SW480 (cell line): ENCODE results near the gene RAC3.

ENCODE experiments used
- DNase-seq: peaks from one replicate; pipeline ENCODE4 v3.0.0-alpha.2; 2016; ENCODE audit warnings: low spot score

Gene RAC3

GRCh38 chr17:82042649-82043048, 11.2 kb downstream of the RAC3 start:
- no peak for DNase-seq

- DNase-seq: no peak
Observed at GRCh38 chr17:82043507-82043906, 12.0 kb downstream of the RAC3 start.

GRCh38 chr17:82045936-82046484, 14.5 kb downstream of the RAC3 start:
- DNase-seq: no peak

GRCh38 chr17:82046903-82047302, 15.4 kb downstream of the RAC3 start:
- no peak for DNase-seq

GRCh38 chr17:82047379-82047778, 15.9 kb downstream of the RAC3 start:
- DNase-seq: no peak

GRCh38 chr17:82047914-82048570, 16.6 kb downstream of the RAC3 start:
- no peak for DNase-seq

- DNase-seq: no peak
Observed at GRCh38 chr17:82048571-82048971, 17.1 kb downstream of the RAC3 start.

GRCh38 chr17:82049106-82049505, 17.6 kb downstream of the RAC3 start:
- DNase-seq: no peak

GRCh38 chr17:82049521-82049971, 18.1 kb downstream of the RAC3 start:
- DNase-seq: no peak

- DNase-seq: no peak
Observed at GRCh38 chr17:82050152-82050760, 18.8 kb downstream of the RAC3 start.

- no peak for DNase-seq
Observed at GRCh38 chr17:82050761-82051641, 19.5 kb downstream of the RAC3 start.

GRCh38 chr17:82051776-82052637, 20.5 kb downstream of the RAC3 start, which contains the start of the genes GPS1 and RFNG:
Gene GPS1, plus strand, starts transcription at chr17:82051898. Its CDS starts 34 bp downstream, at chr17:82051932.
Gene RFNG, minus strand, starts transcription at chr17:82051811. Its CDS starts 45 bp downstream, at chr17:82051766.
- peak; percentile 62 for DNase-seq

GRCh38 chr17:82052638-82053059, 21.2 kb downstream of the RAC3 start:
- DNase-seq: no peak

GRCh38 chr17:82053130-82053529, 21.7 kb downstream of the RAC3 start:
- DNase-seq: no peak

GRCh38 chr17:82053556-82054263, 22.2 kb downstream of the RAC3 start:
- no peak for DNase-seq

GRCh38 chr17:82054351-82055022, 23.0 kb downstream of the RAC3 start:
- DNase-seq: no peak

- no peak for DNase-seq
Observed at GRCh38 chr17:82055023-82055964, 23.8 kb downstream of the RAC3 start.

GRCh38 chr17:82055965-82056728, 24.7 kb downstream of the RAC3 start:
- DNase-seq: no peak
